ENCODE measurements around the gene IDH3A. TPM values are rescaled to one million over a fixed set of nuclear protein-coding genes. Genes with fewer than 3 reads are reported as not detected.

The IDH3A gene
- total RNA-seq, 1 experiment from 2014 or later, result 67.8 TPM

- H4K20me1 ChIP-seq (ENCODE audit: insufficient read depth), result no peaks in the 10 kb centered on the region
- H3K4me2 ChIP-seq, result no peak overlapping the region
- CTCF ChIA-PET, result no interaction called here
- no peak for DNase-seq
- no peaks in the 10 kb centered on the region for H3K36me3 ChIP-seq (ENCODE audit: low read depth)
- H3K27me3 ChIP-seq (ENCODE audit: insufficient read depth, low read depth), result no peaks in the 10 kb centered on the region
- BruUV-seq (replicated peaks), result no TSS peak
- no peak overlapping the region for H3K27ac ChIP-seq
- no peaks in the 10 kb centered on the region for H3K4me1 ChIP-seq (replicated peaks; ENCODE audit: insufficient read depth)
- intact Hi-C loops (cut with micrococcal nuclease; ENCODE audit: unreplicated experiment), result no loop called here
- no peak overlapping the region for H2AFZ ChIP-seq
- H3F3A ChIP-seq (ENCODE audit: insufficient read depth, low read depth), result no peaks in the 10 kb centered on the region
- POLR2A ChIA-PET (ENCODE audit: unreplicated experiment), result no interaction called here
- H3K9me2 ChIP-seq (ENCODE audit: insufficient read depth), result no peaks in the 10 kb centered on the region
- H3K9me3 ChIP-seq (ENCODE audit: insufficient read depth, low read depth), result no peaks in the 10 kb centered on the region
- no peaks in the 10 kb centered on the region for H3K79me2 ChIP-seq (ENCODE audit: low read depth)
- TF ChIP-seq EZH2 (IDR thresholded peaks at IDR 0.05; ENCODE audit: low read depth), result no peak
- TF ChIP-seq, protein P1, sequence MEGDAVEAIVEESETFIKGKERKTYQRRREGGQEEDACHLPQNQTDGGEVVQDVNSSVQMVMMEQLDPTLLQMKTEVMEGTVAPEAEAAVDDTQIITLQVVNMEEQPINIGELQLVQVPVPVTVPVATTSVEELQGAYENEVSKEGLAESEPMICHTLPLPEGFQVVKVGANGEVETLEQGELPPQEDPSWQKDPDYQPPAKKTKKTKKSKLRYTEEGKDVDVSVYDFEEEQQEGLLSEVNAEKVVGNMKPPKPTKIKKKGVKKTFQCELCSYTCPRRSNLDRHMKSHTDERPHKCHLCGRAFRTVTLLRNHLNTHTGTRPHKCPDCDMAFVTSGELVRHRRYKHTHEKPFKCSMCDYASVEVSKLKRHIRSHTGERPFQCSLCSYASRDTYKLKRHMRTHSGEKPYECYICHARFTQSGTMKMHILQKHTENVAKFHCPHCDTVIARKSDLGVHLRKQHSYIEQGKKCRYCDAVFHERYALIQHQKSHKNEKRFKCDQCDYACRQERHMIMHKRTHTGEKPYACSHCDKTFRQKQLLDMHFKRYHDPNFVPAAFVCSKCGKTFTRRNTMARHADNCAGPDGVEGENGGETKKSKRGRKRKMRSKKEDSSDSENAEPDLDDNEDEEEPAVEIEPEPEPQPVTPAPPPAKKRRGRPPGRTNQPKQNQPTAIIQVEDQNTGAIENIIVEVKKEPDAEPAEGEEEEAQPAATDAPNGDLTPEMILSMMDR (conservative IDR thresholded peaks at IDR 0.05), result no peak
- H3K4me3 ChIP-seq, result no peak overlapping the region
Observed at GRCh38 chr15:78192826-78193594, 43.8 kb downstream of the IDH3A start.

DNA sequence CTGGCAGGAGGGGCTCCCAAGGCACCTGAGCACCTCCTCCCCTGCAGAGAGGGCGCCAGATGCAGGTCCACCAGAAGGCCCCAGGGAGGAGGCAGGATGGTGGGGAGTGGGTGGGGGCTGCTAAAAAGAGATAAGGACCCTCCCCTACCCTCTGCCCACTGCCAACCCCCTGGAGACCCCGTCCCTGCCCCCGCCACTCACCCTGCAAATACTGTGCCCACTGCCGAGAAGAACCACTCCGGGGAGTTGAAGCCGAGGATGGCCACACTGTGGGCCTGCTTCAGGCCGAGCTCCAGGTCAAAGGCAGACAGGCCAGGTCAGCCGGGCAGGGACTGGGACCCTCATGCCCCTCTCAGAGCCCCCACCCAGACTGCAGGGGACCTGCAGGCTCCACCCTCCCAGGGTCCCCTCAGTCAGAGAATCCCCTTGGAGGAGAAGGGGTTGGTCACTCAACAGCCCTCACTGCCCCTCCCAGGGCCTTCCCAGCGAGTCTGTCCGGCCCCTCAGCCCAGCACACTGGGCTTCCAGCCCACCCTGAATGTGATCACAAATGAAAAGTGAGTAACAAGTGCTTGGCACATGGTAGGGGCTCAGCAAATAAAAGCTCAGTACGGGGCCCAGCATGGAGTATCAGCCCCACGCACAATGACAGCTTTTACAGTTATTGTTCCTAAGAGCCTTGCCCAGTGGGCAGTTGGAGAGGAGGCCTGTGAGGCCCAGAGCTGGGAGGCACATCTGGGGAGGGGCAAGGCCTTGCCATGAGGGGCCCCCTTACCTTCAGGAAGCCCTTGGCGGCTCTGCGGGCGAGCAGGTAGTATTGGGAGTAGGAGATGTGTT lies 44.8 kb downstream of the IDH3A start:
- no peak for TF ChIP-seq EZH2 (IDR thresholded peaks at IDR 0.05; ENCODE audit: low read depth)
- TF ChIP-seq, protein P1 (conservative IDR thresholded peaks at IDR 0.05), result no peak
- intact Hi-C loops (cut with micrococcal nuclease; ENCODE audit: unreplicated experiment), result no loop called here
- no TSS peak for BruUV-seq (replicated peaks)
- H3K9me2 ChIP-seq (ENCODE audit: insufficient read depth), result no peaks in the 10 kb centered on the region
- H3K27me3 ChIP-seq (ENCODE audit: insufficient read depth, low read depth), result no peaks in the 10 kb centered on the region
- H3K9me3 ChIP-seq (ENCODE audit: insufficient read depth, low read depth), result no peaks in the 10 kb centered on the region
- H3F3A ChIP-seq (ENCODE audit: insufficient read depth, low read depth), result no peaks in the 10 kb centered on the region
- H3K4me3 ChIP-seq, result no peak overlapping the region
- H3K4me1 ChIP-seq (replicated peaks; ENCODE audit: insufficient read depth), result no peaks in the 10 kb centered on the region
- H2AFZ ChIP-seq, result no peak overlapping the region
- POLR2A ChIA-PET (ENCODE audit: unreplicated experiment), result interaction anchor here (0.6 kb wide), 1 partner anchor 71 kb away, joined by 3 read pairs; no protein-coding TSS in a partner anchor
- CTCF ChIA-PET, result no interaction called here
- no peaks in the 10 kb centered on the region for H3K79me2 ChIP-seq (ENCODE audit: low read depth)
- H3K27ac ChIP-seq, result no peak overlapping the region
- H3K36me3 ChIP-seq (ENCODE audit: low read depth), result no peaks in the 10 kb centered on the region
- H4K20me1 ChIP-seq (ENCODE audit: insufficient read depth), result no peaks in the 10 kb centered on the region
- DNase-seq, result no peak
- no peak overlapping the region for H3K4me2 ChIP-seq

DNA sequence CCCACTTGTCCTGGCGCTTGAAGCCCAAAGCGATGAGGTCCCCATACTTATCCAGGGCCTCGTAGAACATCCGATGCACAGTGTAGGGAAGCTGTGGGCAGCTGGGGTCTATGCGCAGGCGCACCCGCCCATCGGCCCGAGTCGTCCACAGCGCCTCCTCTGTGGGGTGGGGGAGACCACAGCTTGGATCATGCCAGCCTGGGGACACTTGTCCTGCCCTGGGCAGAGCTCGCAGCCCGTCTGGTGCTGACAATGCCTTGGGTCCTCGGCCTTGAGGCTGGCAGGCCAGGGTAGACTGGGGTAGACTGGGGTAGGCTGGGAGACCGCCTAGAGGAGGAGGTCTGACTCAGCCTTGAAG lies 45.4 kb downstream of the IDH3A start:
- POLR2A ChIA-PET (ENCODE audit: unreplicated experiment), result interaction anchor here (0.6 kb wide), 1 partner anchor 71 kb away, joined by 3 read pairs; no protein-coding TSS in a partner anchor
- no peaks in the 10 kb centered on the region for H3K9me2 ChIP-seq (ENCODE audit: insufficient read depth)
- H4K20me1 ChIP-seq (ENCODE audit: insufficient read depth), result no peaks in the 10 kb centered on the region
- H3K4me2 ChIP-seq, result no peak overlapping the region
- H3K4me3 ChIP-seq, result no peak overlapping the region
- no peaks in the 10 kb centered on the region for H3K79me2 ChIP-seq (ENCODE audit: low read depth)
- no peak overlapping the region for H3K27ac ChIP-seq
- CTCF ChIA-PET, result interaction anchor here (0.8 to 1.7 kb wide), 2 partner anchors 46 to 81 kb away, joined by 6 to 17 read pairs; no protein-coding TSS in a partner anchor
- no peaks in the 10 kb centered on the region for H3K4me1 ChIP-seq (replicated peaks; ENCODE audit: insufficient read depth)
- no peak overlapping the region for H2AFZ ChIP-seq
- no peaks in the 10 kb centered on the region for H3F3A ChIP-seq (ENCODE audit: insufficient read depth, low read depth)
- H3K36me3 ChIP-seq (ENCODE audit: low read depth), result no peaks in the 10 kb centered on the region
- no peak for TF ChIP-seq EZH2 (IDR thresholded peaks at IDR 0.05; ENCODE audit: low read depth)
- TF ChIP-seq, protein P1 (conservative IDR thresholded peaks at IDR 0.05), result no peak
- H3K27me3 ChIP-seq (ENCODE audit: insufficient read depth, low read depth), result no peaks in the 10 kb centered on the region
- no peaks in the 10 kb centered on the region for H3K9me3 ChIP-seq (ENCODE audit: insufficient read depth, low read depth)
- intact Hi-C loops (cut with micrococcal nuclease; ENCODE audit: unreplicated experiment), result no loop called here
- no peak for DNase-seq
- BruUV-seq (replicated peaks), result no TSS peak
